ENCODE results near the gene SERPINB10.

Gene SERPINB10, protein sequence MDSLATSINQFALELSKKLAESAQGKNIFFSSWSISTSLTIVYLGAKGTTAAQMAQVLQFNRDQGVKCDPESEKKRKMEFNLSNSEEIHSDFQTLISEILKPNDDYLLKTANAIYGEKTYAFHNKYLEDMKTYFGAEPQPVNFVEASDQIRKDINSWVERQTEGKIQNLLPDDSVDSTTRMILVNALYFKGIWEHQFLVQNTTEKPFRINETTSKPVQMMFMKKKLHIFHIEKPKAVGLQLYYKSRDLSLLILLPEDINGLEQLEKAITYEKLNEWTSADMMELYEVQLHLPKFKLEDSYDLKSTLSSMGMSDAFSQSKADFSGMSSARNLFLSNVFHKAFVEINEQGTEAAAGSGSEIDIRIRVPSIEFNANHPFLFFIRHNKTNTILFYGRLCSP

DNA sequence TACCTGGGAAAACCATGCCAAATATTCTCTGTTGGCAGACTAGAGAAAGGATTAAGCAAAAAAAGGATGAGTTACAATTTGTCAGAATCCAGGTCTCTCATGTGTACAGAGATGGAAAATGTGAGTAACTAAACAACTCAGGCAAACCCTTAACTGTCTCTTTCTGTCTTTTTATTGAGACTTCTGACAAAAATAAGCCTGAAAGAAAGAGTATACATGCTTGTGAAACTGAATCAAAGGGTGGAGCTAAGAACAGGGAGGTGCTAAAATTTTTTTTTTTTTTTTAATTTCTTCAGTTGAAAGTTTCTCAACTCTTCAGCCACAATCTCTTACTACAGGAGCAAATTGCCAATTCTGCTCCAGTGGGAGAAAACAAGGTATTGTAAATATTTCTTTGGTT lies at the start of gene SERPINB10:
Gene SERPINB10, plus strand, starts transcription at position 295 of the 400 bp plus-strand sequence. CDS start 7,553 bp downstream, outside the sequence.
- DNase-seq (ENCODE audit: low spot score in 2 of 2) (no peak), ATAC-seq (replicated peaks; ENCODE audit: extremely low read depth, poor library complexity, severe bottlenecking) (no peak)
- H3K27ac Mint-ChIP-seq (ENCODE audit: low read depth), result no peak within 1 kb of the TSS
- no peaks in the 10 kb centered on the region for H3K4me1 Mint-ChIP-seq
- no peak within 1 kb of the TSS for H3K4me3 Mint-ChIP-seq
- no peaks in the 10 kb centered on the region for H3K36me3 Mint-ChIP-seq (ENCODE audit: insufficient read depth)
- H3K9me3 Mint-ChIP-seq, result no peaks in the 10 kb centered on the region
- peaks cover 52% of the 10 kb centered on the region for H3K27me3 Mint-ChIP-seq

DNA sequence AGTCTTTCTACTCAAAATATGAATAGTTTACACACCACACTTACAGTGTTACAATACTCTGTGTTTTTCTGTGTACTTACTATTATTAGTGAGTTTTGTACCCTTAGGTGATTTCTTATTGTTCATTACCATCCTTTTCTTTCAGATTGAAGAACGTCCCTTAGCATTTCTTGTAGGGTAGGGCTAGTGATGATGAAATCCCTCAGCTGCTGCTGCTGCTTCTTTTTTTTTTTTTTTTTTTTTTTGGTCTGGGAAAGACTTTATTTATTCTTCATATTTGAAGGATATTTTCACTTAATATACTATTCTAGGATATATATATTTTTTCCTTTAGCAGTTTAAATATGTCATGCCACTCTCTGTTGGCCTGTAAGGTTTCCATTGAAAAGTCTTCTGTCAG lies 49.3 kb upstream of the SERPINB10 start:
- Mint-ChIP-seq H3K4me1 (no peaks in the 10 kb centered on the region), H3K27me3 (peaks cover 41% of the 10 kb centered on the region), H3K9me3 (no peaks in the 10 kb centered on the region), H3K36me3 (ENCODE audit: insufficient read depth) (peaks cover 1% of the 10 kb centered on the region), H3K27ac (ENCODE audit: low read depth) (no peak overlapping the region), H3K4me3 (no peak overlapping the region)
- DNase-seq (ENCODE audit: low spot score in 2 of 2), result no peak
- ATAC-seq (replicated peaks; ENCODE audit: extremely low read depth, poor library complexity, severe bottlenecking), result no peak

DNA sequence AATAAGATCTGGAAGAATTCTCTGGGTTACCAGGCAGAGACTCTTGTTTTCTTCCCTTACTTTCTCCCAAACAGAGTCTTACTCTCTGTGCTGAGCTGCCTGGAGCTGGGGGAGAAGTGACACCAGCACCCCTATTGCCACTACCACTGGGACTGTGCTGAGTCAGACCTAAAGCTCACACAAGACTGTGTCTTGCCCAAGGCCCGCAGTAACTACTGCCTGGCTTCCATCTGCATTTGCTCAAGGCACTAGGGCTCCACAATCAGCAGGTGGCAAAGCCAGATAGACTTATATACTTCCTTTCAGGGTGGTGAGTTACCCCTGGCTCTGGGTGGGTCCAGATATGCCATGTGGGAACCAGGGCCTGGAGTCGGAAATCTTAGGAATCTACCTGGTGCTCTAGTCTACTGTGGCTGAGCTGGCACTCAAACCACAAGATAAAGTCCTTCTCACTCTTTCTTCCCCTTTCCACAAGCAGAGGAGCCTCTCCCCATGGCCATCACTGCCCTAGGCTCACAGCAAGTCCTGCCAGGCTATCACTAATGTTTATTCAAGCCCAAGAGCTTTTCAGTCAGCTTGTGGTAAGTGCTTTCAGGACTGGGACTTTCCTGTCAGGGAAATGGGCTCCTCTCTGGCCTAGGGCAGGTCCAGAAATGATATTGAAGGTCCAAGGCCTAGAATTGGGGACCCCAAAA lies 47.8 kb upstream of the SERPINB10 start:
- no peak for DNase-seq (ENCODE audit: low spot score in 2 of 2)
- no peaks in the 10 kb centered on the region for H3K4me1 Mint-ChIP-seq
- ATAC-seq (replicated peaks; ENCODE audit: extremely low read depth, poor library complexity, severe bottlenecking), result no peak
- H3K36me3 Mint-ChIP-seq (ENCODE audit: insufficient read depth), result no peaks in the 10 kb centered on the region
- peaks cover 41% of the 10 kb centered on the region for H3K27me3 Mint-ChIP-seq
- H3K4me3 Mint-ChIP-seq, result no peak overlapping the region
- no peaks in the 10 kb centered on the region for H3K9me3 Mint-ChIP-seq
- no peak overlapping the region for H3K27ac Mint-ChIP-seq (ENCODE audit: low read depth)

- no peaks in the 10 kb centered on the region for H3K9me3 Mint-ChIP-seq
- H3K27me3 Mint-ChIP-seq, result peaks cover 41% of the 10 kb centered on the region
- no peak overlapping the region for H3K4me3 Mint-ChIP-seq
- H3K36me3 Mint-ChIP-seq (ENCODE audit: insufficient read depth), result no peaks in the 10 kb centered on the region
- DNase-seq (ENCODE audit: low spot score in 2 of 2), result no peak
- no peak overlapping the region for H3K27ac Mint-ChIP-seq (ENCODE audit: low read depth)
- ATAC-seq (replicated peaks; ENCODE audit: extremely low read depth, poor library complexity, severe bottlenecking), result no peak
- no peaks in the 10 kb centered on the region for H3K4me1 Mint-ChIP-seq
Measured at GRCh38 chr18:63860531-63860930, 47.2 kb upstream of the SERPINB10 start.

GRCh38 chr18:63867368-63868125 lies 40.2 kb upstream of the SERPINB10 start:
- Mint-ChIP-seq H3K4me1 (no peaks in the 10 kb centered on the region), H3K27ac (ENCODE audit: low read depth) (no peak overlapping the region), H3K9me3 (no peaks in the 10 kb centered on the region), H3K4me3 (no peak overlapping the region), H3K27me3 (peaks cover 28% of the 10 kb centered on the region), H3K36me3 (ENCODE audit: insufficient read depth) (peaks cover 1% of the 10 kb centered on the region)
- no peak for DNase-seq (ENCODE audit: low spot score in 2 of 2)
- no peak for ATAC-seq (replicated peaks; ENCODE audit: extremely low read depth, poor library complexity, severe bottlenecking)

DNA sequence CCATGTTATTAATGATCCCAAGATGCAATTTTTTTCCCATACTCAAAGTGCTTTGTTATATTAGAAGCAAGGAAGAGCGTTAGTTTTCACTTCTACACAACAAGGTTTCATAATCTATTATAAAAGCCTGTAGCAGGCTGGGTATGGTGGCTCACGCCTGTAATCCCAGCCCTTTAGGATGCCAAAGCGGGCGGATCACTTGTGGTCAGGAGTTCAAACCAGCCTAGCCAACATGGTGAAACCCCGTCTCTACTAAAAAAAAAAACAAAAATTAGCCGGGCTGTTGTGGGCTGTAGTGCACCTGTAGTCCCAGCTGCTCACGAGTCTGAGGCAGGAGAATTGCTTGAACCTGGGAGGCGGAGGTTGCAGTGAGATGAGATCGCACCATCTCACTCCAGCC lies 39.2 kb upstream of the SERPINB10 start:
- DNase-seq (ENCODE audit: low spot score in 2 of 2) (no peak), ATAC-seq (replicated peaks; ENCODE audit: extremely low read depth, poor library complexity, severe bottlenecking) (no peak)
- Mint-ChIP-seq H3K4me3 (no peak overlapping the region), H3K27me3 (peaks cover 32% of the 10 kb centered on the region), H3K36me3 (ENCODE audit: insufficient read depth) (peaks cover 1% of the 10 kb centered on the region), H3K9me3 (no peaks in the 10 kb centered on the region), H3K27ac (ENCODE audit: low read depth) (no peak overlapping the region), H3K4me1 (no peaks in the 10 kb centered on the region)

DNA sequence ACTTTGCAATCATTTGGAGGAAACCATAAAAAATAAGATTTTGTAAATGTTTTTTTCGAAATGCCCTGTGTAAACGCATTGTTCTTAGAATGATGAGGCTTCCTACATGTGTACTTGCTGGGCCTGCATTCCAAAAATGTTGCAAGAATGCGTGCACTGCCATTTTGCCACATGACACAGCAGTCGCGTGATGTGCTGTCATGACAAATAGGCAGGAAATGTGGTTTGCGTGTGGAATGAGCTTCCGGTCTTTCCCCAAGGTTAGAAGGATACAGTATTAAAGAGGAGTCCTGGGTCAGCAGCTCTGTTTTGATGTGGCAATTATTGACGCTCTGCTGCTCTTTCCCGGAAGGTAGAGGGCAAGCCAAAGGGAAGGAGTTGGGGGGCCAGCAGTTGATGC lies 38.4 kb upstream of the SERPINB10 start:
- Mint-ChIP-seq H3K27ac (ENCODE audit: low read depth) (no peak overlapping the region), H3K27me3 (peaks cover 41% of the 10 kb centered on the region), H3K9me3 (no peaks in the 10 kb centered on the region), H3K4me1 (no peaks in the 10 kb centered on the region), H3K36me3 (ENCODE audit: insufficient read depth) (peaks cover 1% of the 10 kb centered on the region), H3K4me3 (no peak overlapping the region)
- ATAC-seq (replicated peaks; ENCODE audit: extremely low read depth, poor library complexity, severe bottlenecking) (no peak), DNase-seq (ENCODE audit: low spot score in 2 of 2) (no peak)

DNA sequence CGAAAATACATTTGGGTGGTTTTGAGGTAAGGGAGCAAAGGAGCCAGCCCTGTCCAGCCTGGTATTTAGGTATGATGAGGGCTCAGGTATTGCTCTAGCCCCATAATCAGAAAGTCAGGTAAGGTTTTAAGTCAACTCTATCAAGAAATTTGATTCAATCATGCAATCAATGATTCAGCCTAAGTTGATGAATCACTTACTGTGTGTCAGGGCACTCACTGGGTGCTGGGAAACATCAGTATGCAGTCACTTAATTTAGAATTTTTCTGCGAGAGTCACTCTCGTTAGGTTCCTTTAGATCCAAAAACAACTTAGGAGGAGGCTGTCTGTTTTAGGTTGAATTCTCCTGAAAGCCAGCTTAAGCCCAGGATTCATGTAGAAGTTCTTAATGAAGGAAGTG lies 37.9 kb upstream of the SERPINB10 start:
- H3K36me3 Mint-ChIP-seq (ENCODE audit: insufficient read depth), result peaks cover 1% of the 10 kb centered on the region
- DNase-seq (ENCODE audit: low spot score in 2 of 2) (no peak), ATAC-seq (replicated peaks; ENCODE audit: extremely low read depth, poor library complexity, severe bottlenecking) (no peak)
- no peak overlapping the region for H3K4me3 Mint-ChIP-seq
- no peaks in the 10 kb centered on the region for H3K4me1 Mint-ChIP-seq
- no peaks in the 10 kb centered on the region for H3K9me3 Mint-ChIP-seq
- H3K27ac Mint-ChIP-seq (ENCODE audit: low read depth), result no peak overlapping the region
- peaks cover 45% of the 10 kb centered on the region for H3K27me3 Mint-ChIP-seq

GRCh38 chr18:63871836-63872235 lies 35.9 kb upstream of the SERPINB10 start:
- no peaks in the 10 kb centered on the region for H3K4me1 Mint-ChIP-seq
- H3K4me3 Mint-ChIP-seq, result no peak overlapping the region
- H3K27me3 Mint-ChIP-seq, result peaks cover 51% of the 10 kb centered on the region
- DNase-seq (ENCODE audit: low spot score in 2 of 2) (no peak), ATAC-seq (replicated peaks; ENCODE audit: extremely low read depth, poor library complexity, severe bottlenecking) (no peak)
- no peaks in the 10 kb centered on the region for H3K9me3 Mint-ChIP-seq
- no peak overlapping the region for H3K27ac Mint-ChIP-seq (ENCODE audit: low read depth)
- H3K36me3 Mint-ChIP-seq (ENCODE audit: insufficient read depth), result peaks cover 1% of the 10 kb centered on the region

- H3K4me1 Mint-ChIP-seq, result no peaks in the 10 kb centered on the region
- DNase-seq (ENCODE audit: low spot score in 2 of 2) (no peak), ATAC-seq (replicated peaks; ENCODE audit: extremely low read depth, poor library complexity, severe bottlenecking) (no peak)
- H3K27me3 Mint-ChIP-seq, result peaks cover 48% of the 10 kb centered on the region
- no peaks in the 10 kb centered on the region for H3K9me3 Mint-ChIP-seq
- H3K36me3 Mint-ChIP-seq (ENCODE audit: insufficient read depth), result peaks cover 1% of the 10 kb centered on the region
- no peak overlapping the region for H3K4me3 Mint-ChIP-seq
- H3K27ac Mint-ChIP-seq (ENCODE audit: low read depth), result no peak overlapping the region
Measured at GRCh38 chr18:63872586-63872985, 35.2 kb upstream of the SERPINB10 start.

DNA sequence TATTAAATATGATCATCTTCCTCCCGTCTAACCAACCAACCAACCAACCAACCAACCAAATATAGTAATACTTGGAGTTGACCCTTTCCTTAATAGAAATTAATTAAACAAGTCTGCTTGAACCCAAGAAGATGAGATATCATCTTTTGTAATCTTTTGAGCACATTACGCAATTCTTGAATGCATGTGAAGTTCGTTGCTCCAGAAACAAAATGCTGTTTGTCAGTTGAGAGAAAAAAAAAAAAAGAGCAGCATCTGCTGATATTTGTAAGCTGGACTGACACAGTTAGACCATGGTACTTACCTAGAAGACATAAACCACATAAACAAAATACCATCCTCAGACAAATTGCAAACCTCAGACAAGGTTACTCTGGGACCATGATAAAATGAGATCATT lies 29.4 kb upstream of the SERPINB10 start:
- Mint-ChIP-seq H3K36me3 (ENCODE audit: insufficient read depth) (no peaks in the 10 kb centered on the region), H3K27me3 (peaks cover 36% of the 10 kb centered on the region), H3K4me3 (no peak overlapping the region), H3K4me1 (no peaks in the 10 kb centered on the region), H3K27ac (ENCODE audit: low read depth) (no peak overlapping the region), H3K9me3 (no peaks in the 10 kb centered on the region)
- ATAC-seq (replicated peaks; ENCODE audit: extremely low read depth, poor library complexity, severe bottlenecking) (no peak), DNase-seq (ENCODE audit: low spot score in 2 of 2) (no peak)

- no peak overlapping the region for H3K4me3 Mint-ChIP-seq
- peaks cover 31% of the 10 kb centered on the region for H3K27me3 Mint-ChIP-seq
- H3K9me3 Mint-ChIP-seq, result no peaks in the 10 kb centered on the region
- ATAC-seq (replicated peaks; ENCODE audit: extremely low read depth, poor library complexity, severe bottlenecking) (no peak), DNase-seq (ENCODE audit: low spot score in 2 of 2) (no peak)
- no peak overlapping the region for H3K27ac Mint-ChIP-seq (ENCODE audit: low read depth)
- no peaks in the 10 kb centered on the region for H3K4me1 Mint-ChIP-seq
- no peaks in the 10 kb centered on the region for H3K36me3 Mint-ChIP-seq (ENCODE audit: insufficient read depth)
Measured at GRCh38 chr18:63878925-63879324, 28.8 kb upstream of the SERPINB10 start.

All from central memory CD8-positive, alpha-beta T cell (primary cell).